ENCODE measurements around the gene DNAJC8. TPM values are rescaled to one million over a fixed set of nuclear protein-coding genes. Genes with fewer than 3 reads are reported as not detected.

DNAJC8 gene
- total RNA-seq, 4 donors from 2014 or later, result 60.9 to 83.0 (median 73.0) TPM

- peaks cover 22 to 36% (median 29%) of the 10 kb centered on the region in 4 donors for H3K4me1 ChIP-seq
- H3K4me3 ChIP-seq, result peak overlapping the region; percentile 54 to 78 (median 64)
- H3K9me3 ChIP-seq, result no peaks in the 10 kb centered on the region
- no peaks in the 10 kb centered on the region for H3K27me3 ChIP-seq
- intact Hi-C loops (cut with DNase I), result loop anchor here (2.0 to 5.0 kb wide), 2 partner anchors 13 to 80 kb away; partner anchors contain the start of gene MED18
- TF ChIP-seq POLR2A (IDR thresholded peaks at IDR 0.05; ENCODE audit: low read depth) (no peak), CTCF (IDR thresholded peaks at IDR 0.05) (no peak), EP300 (IDR thresholded peaks at IDR 0.05) (no peak), POLR2AphosphoS5 (IDR thresholded peaks at IDR 0.05) (no peak)
- peak overlapping the region; percentile 83 to 91 (median 86) for H3K27ac ChIP-seq (replicated peaks in 1 of 4)
- H3K36me3 ChIP-seq, result no peaks in the 10 kb centered on the region
- DNase-seq (ENCODE audit: extremely low spot score), result no peak
- 66% methylated on average over 11 of the region's 11 CpGs for WGBS
Measured at GRCh38 chr1:28247612-28248272, 14.9 kb upstream of the DNAJC8 start.

DNA sequence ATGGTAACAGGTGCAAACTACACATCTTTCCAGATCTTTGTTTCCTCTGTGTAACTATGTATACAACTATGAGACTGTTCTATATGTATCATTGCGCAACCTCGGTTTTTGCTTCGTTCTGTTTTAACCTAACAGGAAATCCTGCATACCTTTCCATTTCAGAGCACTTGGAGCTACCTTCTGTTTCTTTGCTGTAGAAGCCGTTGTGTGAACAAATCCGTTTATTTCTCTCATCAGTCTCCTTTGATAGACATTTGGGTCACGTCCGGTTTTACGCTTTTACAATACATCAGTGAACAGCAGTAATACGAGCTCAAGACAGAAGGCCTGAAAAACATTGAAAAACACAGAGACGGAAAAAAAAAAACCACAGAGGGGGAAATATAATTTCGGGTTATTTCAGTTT, 13.6 kb upstream of the DNAJC8 start:
- TF ChIP-seq POLR2AphosphoS5 (IDR thresholded peaks at IDR 0.05), result no peak
- TF ChIP-seq CTCF (IDR thresholded peaks at IDR 0.05), result no peak
- no peak for TF ChIP-seq EP300 (IDR thresholded peaks at IDR 0.05)
- no peak for TF ChIP-seq POLR2A (IDR thresholded peaks at IDR 0.05; ENCODE audit: low read depth)
- Histone ChIP-seq H3K27me3 (no peaks in the 10 kb centered on the region), H3K4me3 (peak overlapping the region; percentile 54 to 78 (median 64)), H3K9me3 (no peaks in the 10 kb centered on the region), H3K36me3 (no peaks in the 10 kb centered on the region), H3K4me1 (peaks cover 22 to 36% (median 29%) of the 10 kb centered on the region in 4 donors), H3K27ac (replicated peaks in 1 of 4) (peak overlapping the region; percentile 83 to 91 (median 86))
- intact Hi-C loops (cut with DNase I), result loop anchor here (2.0 to 5.0 kb wide), 2 partner anchors 14 to 81 kb away; partner anchors contain the start of gene MED18
- no peak for DNase-seq (ENCODE audit: extremely low spot score)
- 42% methylated on average over 11 of the region's 11 CpGs for WGBS

DNA sequence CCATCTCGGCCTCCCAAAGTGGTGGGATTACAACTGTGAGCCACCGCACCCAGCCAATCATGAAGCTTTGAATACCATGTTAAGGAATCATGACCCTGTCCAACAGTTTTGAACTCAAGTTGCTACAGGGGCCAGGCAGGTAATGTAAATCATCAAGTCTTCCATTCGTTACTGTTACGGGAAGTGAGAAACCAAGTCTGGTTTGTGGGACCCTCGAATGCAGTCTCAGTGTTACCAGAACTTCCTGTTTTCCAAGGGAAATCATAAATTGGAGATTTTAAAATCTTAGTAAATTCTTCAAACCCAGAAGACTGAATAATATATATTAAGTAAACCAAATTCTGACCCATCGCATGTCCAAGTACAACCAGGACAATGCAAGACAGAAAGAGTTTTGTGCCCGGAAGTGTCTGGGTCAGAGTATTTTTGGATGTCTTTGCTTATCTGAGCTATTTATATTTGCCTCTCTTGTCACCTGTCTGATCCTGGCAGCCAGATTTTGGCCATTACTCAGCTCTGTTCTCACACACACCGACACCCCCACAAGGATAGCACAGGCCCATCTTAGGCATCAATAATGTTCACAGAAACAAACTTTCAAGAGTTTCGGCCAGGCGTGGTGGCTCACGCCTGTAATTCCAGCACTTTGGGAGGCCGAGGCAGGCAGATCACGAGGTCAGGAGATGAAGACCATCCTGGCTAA, 11.9 kb upstream of the DNAJC8 start:
- Histone ChIP-seq H3K27me3 (no peaks in the 10 kb centered on the region), H3K27ac (replicated peaks in 1 of 4) (no peak overlapping the region), H3K9me3 (no peaks in the 10 kb centered on the region), H3K4me3 (no peak overlapping the region), H3K4me1 (peaks cover 22 to 33% (median 27%) of the 10 kb centered on the region in 4 donors), H3K36me3 (no peaks in the 10 kb centered on the region)
- intact Hi-C loops (cut with DNase I), result loop anchor here (5.0 kb wide), 1 partner anchor 83 kb away; the partner anchor contains the start of gene MED18
- no peak for TF ChIP-seq POLR2AphosphoS5 (IDR thresholded peaks at IDR 0.05)
- TF ChIP-seq EP300 (IDR thresholded peaks at IDR 0.05), result no peak
- TF ChIP-seq POLR2A (IDR thresholded peaks at IDR 0.05; ENCODE audit: low read depth), result no peak
- no peak for TF ChIP-seq CTCF (IDR thresholded peaks at IDR 0.05)
- 89% methylated on average over 13 of the region's 13 CpGs for WGBS
- DNase-seq (ENCODE audit: extremely low spot score), result no peak

DNA sequence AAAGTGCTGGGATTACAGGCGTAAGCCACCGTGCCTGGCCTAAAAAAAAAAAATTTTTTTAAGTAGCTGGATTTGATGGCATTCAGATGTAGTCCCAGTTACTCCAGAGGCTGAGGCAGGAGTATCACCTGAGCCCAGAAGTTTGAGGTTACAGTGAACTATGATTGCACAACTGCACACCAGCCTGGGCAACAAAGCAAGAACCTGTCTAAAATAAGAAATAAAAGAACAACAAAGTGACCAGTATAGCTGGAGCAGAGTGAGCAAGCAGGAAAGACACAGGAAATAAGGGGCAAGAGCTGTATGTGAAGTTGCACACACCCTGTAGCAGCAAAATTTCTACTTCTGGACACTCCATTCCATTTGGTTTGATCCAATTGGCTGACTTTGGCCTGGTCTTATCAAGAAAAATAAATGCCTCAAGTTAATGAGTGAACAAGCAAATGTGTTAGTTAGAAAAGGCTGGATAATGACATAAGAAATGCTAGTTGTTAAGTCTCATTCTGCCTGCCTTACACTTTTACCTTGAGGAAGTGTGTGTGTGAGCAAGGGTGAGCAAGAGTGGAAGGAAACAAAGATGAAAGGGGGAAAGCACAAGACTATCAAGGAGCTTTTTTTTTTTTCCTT, 11.0 kb upstream of the DNAJC8 start:
- no peaks in the 10 kb centered on the region for H3K27me3 ChIP-seq
- peaks cover 15 to 24% (median 19%) of the 10 kb centered on the region in 4 donors for H3K4me1 ChIP-seq
- no peak for DNase-seq (ENCODE audit: extremely low spot score)
- H3K27ac ChIP-seq (replicated peaks in 1 of 4), result no peak overlapping the region
- no peak for TF ChIP-seq EP300 (IDR thresholded peaks at IDR 0.05)
- no peak for TF ChIP-seq CTCF (IDR thresholded peaks at IDR 0.05)
- TF ChIP-seq POLR2AphosphoS5 (IDR thresholded peaks at IDR 0.05), result no peak
- no peak for TF ChIP-seq POLR2A (IDR thresholded peaks at IDR 0.05; ENCODE audit: low read depth)
- WGBS, result 74% methylated on average over 2 of the region's 2 CpGs
- no peak overlapping the region for H3K4me3 ChIP-seq
- intact Hi-C loops (cut with DNase I), result no loop called here
- no peaks in the 10 kb centered on the region for H3K9me3 ChIP-seq
- no peaks in the 10 kb centered on the region for H3K36me3 ChIP-seq

All from esophagus muscularis mucosa (tissue), 4 donors.